ENCODE results near the gene CCDC12. TPM values are rescaled to one million over a fixed set of nuclear protein-coding genes. Genes with fewer than 3 reads are reported as not detected.

The CCDC12 gene
- total and polyA plus RNA-seq, 9 of the 15 experiments (the other 6 are each of a cell fraction or from before 2014, with no cell fraction given) = 8.9 to 201 (median 86.9) TPM

GRCh38 chr3:46890132-46890531 is 86.4 kb downstream of the CCDC12 start (continued):
- TF ChIP-seq USF1 (CRISPR knock-in tag; IDR thresholded peaks at IDR 0.05) (no peak), TEAD4 (IDR thresholded peaks at IDR 0.05; ENCODE audit: low read length) (peak; percentile 41), TEAD4 (CRISPR knock-in tag; IDR thresholded peaks at IDR 0.05; ENCODE audit: borderline replicate concordance) (no peak), POLR2AphosphoS5 (IDR thresholded peaks at IDR 0.05; ENCODE audit: control insufficient read depth, insufficient read depth, low read depth, low read length) (peak; percentile 45; the same call in 1 of the 2 replicates), OTX1 (CRISPR knock-in tag; IDR thresholded peaks at IDR 0.05) (no peak), TEAD1 (CRISPR knock-in tag; IDR thresholded peaks at IDR 0.05) (no peak), ZNF384 (IDR thresholded peaks at IDR 0.05; ENCODE audit: low read depth, low read length) (0 out of 2 replicates have a peak, but pooled peaks have one; percentile 11), CREB3 (tag; conservative IDR thresholded peaks at IDR 0.05; ENCODE audit: low read depth) (no peak), YY1 (IDR thresholded peaks at IDR 0.05; ENCODE audit: borderline replicate concordance in 1 of 3, control insufficient read depth in 1 of 3, extremely low read depth in 1 of 3, insufficient read depth in 3 of 3, insufficient read length in 1 of 3, insufficient replicate concordance in 2 of 3, low read depth in 1 of 3, low read length in 2 of 3) (no peak), TAL1 (IDR thresholded peaks at IDR 0.05) (peak; percentile 39; the same call in 1 of the 2 replicates), ZNF444 (CRISPR knock-in tag; IDR thresholded peaks at IDR 0.05) (no peak), ZNF764 (CRISPR knock-in tag; IDR thresholded peaks at IDR 0.05; ENCODE audit: low read depth) (no peak), ZFP91 (CRISPR knock-in tag; IDR thresholded peaks at IDR 0.05) (no peak), ZNF830 (CRISPR knock-in tag; IDR thresholded peaks at IDR 0.05) (no peak), CBFA2T2 (conservative IDR thresholded peaks at IDR 0.05) (peak; percentile 76), PRDM10 (IDR thresholded peaks at IDR 0.05; ENCODE audit: partially characterized antibody) (peak; percentile 92), SMAD2 (IDR thresholded peaks at IDR 0.05; ENCODE audit: low read depth, low read length) (no peak), CHD1 (IDR thresholded peaks at IDR 0.05; ENCODE audit: low read length) (no peak)
